ENCODE results near the gene PCSK4.

DNA sequence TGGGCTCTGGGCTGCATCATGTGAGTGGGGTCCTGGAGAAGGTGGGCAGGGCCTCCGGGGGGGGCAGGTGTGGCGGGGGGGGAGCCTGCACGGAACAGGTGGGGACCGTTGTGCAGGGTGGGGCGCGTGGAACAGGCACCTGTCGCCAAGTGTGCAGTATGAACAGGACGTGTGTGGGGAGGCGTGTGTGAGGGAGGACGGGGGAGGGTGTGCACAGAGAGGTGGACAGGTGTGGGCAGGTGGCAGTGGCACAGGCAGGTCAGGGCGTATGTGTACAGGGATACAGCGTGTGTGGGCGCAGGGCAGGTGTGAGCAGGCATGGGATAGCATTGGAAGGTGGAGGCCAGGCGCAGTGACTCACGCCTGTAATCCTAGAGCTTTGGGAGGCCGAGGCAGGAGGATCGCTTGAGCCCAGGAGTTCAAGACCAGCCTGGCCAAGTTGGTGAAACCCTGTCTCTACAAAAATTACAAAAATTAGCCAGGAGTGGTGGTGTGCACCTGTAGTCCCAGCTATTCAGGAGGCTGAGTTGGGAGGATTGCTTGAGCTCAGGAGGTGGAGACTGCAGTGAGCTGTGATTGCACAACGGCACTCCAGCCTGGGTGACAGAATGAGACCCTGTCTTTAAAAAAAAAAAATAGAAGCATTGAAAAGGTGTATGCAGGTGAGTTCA, 37.0 kb upstream of the PCSK4 start:
- TF ChIP-seq BACH2 (CRISPR knock-in tag; IDR thresholded peaks at IDR 0.05; ENCODE audit: borderline replicate concordance) (no peak), ZFP30 (CRISPR knock-in tag; IDR thresholded peaks at IDR 0.05) (no peak), RARB (CRISPR knock-in tag; IDR thresholded peaks at IDR 0.05) (no peak), ARNTL (CRISPR knock-in tag; IDR thresholded peaks at IDR 0.05; ENCODE audit: borderline replicate concordance, low read depth) (no peak), ESRRG (CRISPR knock-in tag; IDR thresholded peaks at IDR 0.05) (no peak), PATZ1 (CRISPR knock-in tag; IDR thresholded peaks at IDR 0.05; ENCODE audit: borderline replicate concordance) (no peak), ZNF565 (CRISPR knock-in tag; conservative IDR thresholded peaks at IDR 0.05; ENCODE audit: low read depth) (no peak), ISL1 (CRISPR knock-in tag; IDR thresholded peaks at IDR 0.05) (no peak)

Data from SK-N-SH treated with all-trans-retinoic acid at 6 μM for 48 hours (cell line).